ENCODE data around the gene PARN. TPM values are rescaled to one million over a fixed set of nuclear protein-coding genes. Genes with fewer than 3 reads are reported as not detected.

Gene PARN
- polyA plus RNA-seq, 1 experiment = 33.9 TPM

DNA sequence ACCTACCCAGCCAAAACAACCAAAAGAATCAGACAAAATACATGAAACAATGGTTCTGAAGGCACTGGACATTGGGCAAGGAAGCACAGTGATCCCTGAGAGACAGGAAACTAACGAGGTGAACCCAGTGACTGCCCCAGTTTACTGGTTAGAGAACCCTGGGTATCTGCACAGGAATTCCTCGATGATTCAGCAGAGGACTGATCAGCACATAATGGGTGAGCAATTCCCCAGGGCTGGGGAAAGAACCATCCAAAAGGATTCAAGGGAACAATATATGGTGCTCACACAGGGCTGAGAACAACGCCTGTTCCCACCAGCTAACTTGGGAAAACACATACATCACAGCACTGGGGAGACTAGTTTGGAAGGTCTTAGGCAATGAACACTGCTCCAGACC, 167.2 kb downstream of the PARN start:
- ChIA-PET POLR2A (no interaction called here), CTCF (interaction anchor here (1.0 kb wide), 1 partner anchor 543 kb away, joined by 3 read pairs; the partner anchor contains the start of gene ERCC4)
- Histone ChIP-seq H3K4me3 (ENCODE audit: low read depth, low read length) (no peak overlapping the region), H3K27me3 (ENCODE audit: control insufficient read depth, insufficient read depth, low read length) (no peaks in the 10 kb centered on the region), H3K9me3 (ENCODE audit: control insufficient read depth, insufficient read depth, low read length) (peaks cover 10% of the 10 kb centered on the region), H3K27ac (ENCODE audit: low read depth, low read length) (no peak overlapping the region)
- TF ChIP-seq, protein P1, sequence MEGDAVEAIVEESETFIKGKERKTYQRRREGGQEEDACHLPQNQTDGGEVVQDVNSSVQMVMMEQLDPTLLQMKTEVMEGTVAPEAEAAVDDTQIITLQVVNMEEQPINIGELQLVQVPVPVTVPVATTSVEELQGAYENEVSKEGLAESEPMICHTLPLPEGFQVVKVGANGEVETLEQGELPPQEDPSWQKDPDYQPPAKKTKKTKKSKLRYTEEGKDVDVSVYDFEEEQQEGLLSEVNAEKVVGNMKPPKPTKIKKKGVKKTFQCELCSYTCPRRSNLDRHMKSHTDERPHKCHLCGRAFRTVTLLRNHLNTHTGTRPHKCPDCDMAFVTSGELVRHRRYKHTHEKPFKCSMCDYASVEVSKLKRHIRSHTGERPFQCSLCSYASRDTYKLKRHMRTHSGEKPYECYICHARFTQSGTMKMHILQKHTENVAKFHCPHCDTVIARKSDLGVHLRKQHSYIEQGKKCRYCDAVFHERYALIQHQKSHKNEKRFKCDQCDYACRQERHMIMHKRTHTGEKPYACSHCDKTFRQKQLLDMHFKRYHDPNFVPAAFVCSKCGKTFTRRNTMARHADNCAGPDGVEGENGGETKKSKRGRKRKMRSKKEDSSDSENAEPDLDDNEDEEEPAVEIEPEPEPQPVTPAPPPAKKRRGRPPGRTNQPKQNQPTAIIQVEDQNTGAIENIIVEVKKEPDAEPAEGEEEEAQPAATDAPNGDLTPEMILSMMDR (IDR thresholded peaks at IDR 0.05; ENCODE audit: low read depth, low read length) = no peak
- DNase-seq (ENCODE audit: low read depth, low spot score) = no peak

DNA sequence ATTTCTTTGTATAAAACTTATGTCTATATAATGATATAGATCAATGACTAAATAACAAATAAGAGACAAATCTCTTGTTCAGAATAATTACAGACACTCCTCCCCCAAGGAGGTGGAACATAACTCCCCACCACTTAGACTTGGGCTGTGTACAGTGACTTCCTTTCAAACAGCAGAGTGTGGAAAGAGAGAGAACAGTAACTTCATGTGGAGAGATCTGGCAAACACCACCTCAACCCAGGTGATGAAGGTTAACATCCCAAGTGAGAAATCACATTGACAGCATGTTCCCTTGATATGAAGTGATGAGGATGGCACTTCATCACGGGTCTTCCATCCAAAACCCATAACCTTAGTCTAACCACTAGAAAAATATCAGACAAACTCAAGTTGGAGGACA, 169.3 kb downstream of the PARN start:
- no peak overlapping the region for H3K4me3 ChIP-seq (ENCODE audit: low read depth, low read length)
- no peaks in the 10 kb centered on the region for H3K27me3 ChIP-seq (ENCODE audit: control insufficient read depth, insufficient read depth, low read length)
- peaks cover 10% of the 10 kb centered on the region for H3K9me3 ChIP-seq (ENCODE audit: control insufficient read depth, insufficient read depth, low read length)
- CTCF ChIA-PET = no interaction called here
- no peak for DNase-seq (ENCODE audit: low read depth, low spot score)
- POLR2A ChIA-PET = no interaction called here
- TF ChIP-seq, protein P1 (IDR thresholded peaks at IDR 0.05; ENCODE audit: low read depth, low read length) = no peak
- no peak overlapping the region for H3K27ac ChIP-seq (ENCODE audit: low read depth, low read length)

- DNase-seq (ENCODE audit: low read depth, low spot score) = no peak
- no peaks in the 10 kb centered on the region for H3K27me3 ChIP-seq (ENCODE audit: control insufficient read depth, insufficient read depth, low read length)
- ChIA-PET CTCF (interaction anchor here (1.0 kb wide), 1 partner anchor 539 kb away, joined by 3 read pairs; the partner anchor contains the start of gene ERCC4), POLR2A (no interaction called here)
- H3K27ac ChIP-seq (ENCODE audit: low read depth, low read length) = no peak overlapping the region
- H3K9me3 ChIP-seq (ENCODE audit: control insufficient read depth, insufficient read depth, low read length) = no peaks in the 10 kb centered on the region
- no peak overlapping the region for H3K4me3 ChIP-seq (ENCODE audit: low read depth, low read length)
- TF ChIP-seq, protein P1 (IDR thresholded peaks at IDR 0.05; ENCODE audit: low read depth, low read length) = no peak
Observed at GRCh38 chr16:14458576-14458975, 171.5 kb downstream of the PARN start.

DNA sequence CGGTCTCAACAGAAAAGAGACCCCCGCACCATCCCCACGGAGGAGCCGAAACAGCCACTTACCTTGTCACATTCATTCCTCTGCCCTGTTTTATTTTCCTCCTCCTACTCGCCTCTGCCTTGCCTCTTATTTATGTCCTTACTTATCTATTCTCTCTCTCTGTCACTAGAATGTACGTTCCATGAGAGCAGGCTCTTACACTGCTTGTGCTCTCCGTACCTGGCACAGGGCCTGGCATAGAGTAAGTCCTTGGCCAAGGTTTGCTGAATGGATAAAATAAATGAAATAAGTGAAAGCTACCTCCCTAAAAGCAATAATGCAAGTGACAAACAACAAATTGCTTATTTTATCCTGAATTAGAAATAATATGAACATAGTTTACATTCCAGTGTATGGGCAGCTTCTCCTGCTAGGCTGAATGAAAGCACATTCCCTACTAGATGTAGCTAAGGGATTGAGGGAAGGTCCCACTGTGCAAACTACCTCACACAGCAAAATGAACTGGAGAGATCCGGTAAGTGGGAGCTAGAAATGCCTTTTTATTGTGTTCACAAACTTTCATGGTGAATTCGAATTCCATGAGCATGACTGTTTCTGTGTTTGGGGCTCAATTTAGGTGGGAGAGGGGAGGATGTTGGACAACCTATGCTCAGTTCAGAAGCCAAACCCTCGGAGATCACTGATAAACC, 173.1 kb downstream of the PARN start:
- POLR2A ChIA-PET = interaction anchor here (0.5 to 1.1 kb wide), 2 partner anchors 30 to 47 kb away, joined by 3 to 9 read pairs; no protein-coding TSS in a partner anchor
- Histone ChIP-seq H3K9me3 (ENCODE audit: control insufficient read depth, insufficient read depth, low read length) (no peaks in the 10 kb centered on the region), H3K27ac (ENCODE audit: low read depth, low read length) (no peak overlapping the region), H3K27me3 (ENCODE audit: control insufficient read depth, insufficient read depth, low read length) (no peaks in the 10 kb centered on the region), H3K4me3 (ENCODE audit: low read depth, low read length) (no peak overlapping the region)
- no peak for DNase-seq (ENCODE audit: low read depth, low spot score)
- CTCF ChIA-PET = interaction anchor here (0.5 to 0.6 kb wide), 2 partner anchors 154 to 162 kb away, joined by 3 to 6 read pairs; no protein-coding TSS in a partner anchor
- TF ChIP-seq, protein P1 (IDR thresholded peaks at IDR 0.05; ENCODE audit: low read depth, low read length) = no peak

- no peak overlapping the region for H3K27ac ChIP-seq (ENCODE audit: low read depth, low read length)
- DNase-seq (ENCODE audit: low read depth, low spot score) = no peak
- no peaks in the 10 kb centered on the region for H3K27me3 ChIP-seq (ENCODE audit: control insufficient read depth, insufficient read depth, low read length)
- no peak overlapping the region for H3K4me3 ChIP-seq (ENCODE audit: low read depth, low read length)
- TF ChIP-seq, protein P1 (IDR thresholded peaks at IDR 0.05; ENCODE audit: low read depth, low read length) = no peak
- CTCF ChIA-PET = interaction anchor here (1.0 kb wide), 1 partner anchor 33 kb away, joined by 9 read pairs; no protein-coding TSS in a partner anchor
- no peaks in the 10 kb centered on the region for H3K9me3 ChIP-seq (ENCODE audit: control insufficient read depth, insufficient read depth, low read length)
- POLR2A ChIA-PET = no interaction called here
Observed at GRCh38 chr16:14455573-14455972, 174.5 kb downstream of the PARN start.

Measured in AG04450 (cell line).